Measurements from ENCODE around the gene DAW1. TPM values are rescaled to one million over a fixed set of nuclear protein-coding genes. Genes with fewer than 3 reads are reported as not detected.

Gene DAW1
- total RNA-seq, 1 donor from 2014 or later = not detected

GRCh38 chr2:227846831-227847230 lies 24.6 kb upstream of the DAW1 start:
- no peak for TF ChIP-seq CTCF (IDR thresholded peaks at IDR 0.05; ENCODE audit: insufficient read depth, low read length, poor library complexity, severe bottlenecking)
- no peaks in the 10 kb centered on the region for H3K36me3 ChIP-seq (ENCODE audit: control insufficient read depth, insufficient read depth, low read length)
- H3K4me3 ChIP-seq (ENCODE audit: low read depth, low read length) = no peak overlapping the region
- DNase-seq (ENCODE audit: low read depth) = no peak
- no peaks in the 10 kb centered on the region for H3K27me3 ChIP-seq (ENCODE audit: control insufficient read depth, insufficient read depth, low read length)

- DNase-seq (ENCODE audit: low read depth) = no peak
- no peak for TF ChIP-seq CTCF (IDR thresholded peaks at IDR 0.05; ENCODE audit: insufficient read depth, low read length, poor library complexity, severe bottlenecking)
- Histone ChIP-seq H3K36me3 (ENCODE audit: control insufficient read depth, insufficient read depth, low read length) (no peaks in the 10 kb centered on the region), H3K27me3 (ENCODE audit: control insufficient read depth, insufficient read depth, low read length) (no peaks in the 10 kb centered on the region), H3K4me3 (ENCODE audit: low read depth, low read length) (no peak overlapping the region)
Measured at GRCh38 chr2:227848146-227848545, 23.3 kb upstream of the DAW1 start.

- H3K27me3 ChIP-seq (ENCODE audit: control insufficient read depth, insufficient read depth, low read length) = no peaks in the 10 kb centered on the region
- TF ChIP-seq CTCF (IDR thresholded peaks at IDR 0.05; ENCODE audit: insufficient read depth, low read length, poor library complexity, severe bottlenecking) = no peak
- DNase-seq (ENCODE audit: low read depth) = no peak
- H3K36me3 ChIP-seq (ENCODE audit: control insufficient read depth, insufficient read depth, low read length) = no peaks in the 10 kb centered on the region
- no peak overlapping the region for H3K4me3 ChIP-seq (ENCODE audit: low read depth, low read length)
Measured at GRCh38 chr2:227848586-227848985, 22.8 kb upstream of the DAW1 start.

GRCh38 chr2:227849906-227850305 lies 21.5 kb upstream of the DAW1 start:
- DNase-seq (ENCODE audit: low read depth) = no peak
- Histone ChIP-seq H3K36me3 (ENCODE audit: control insufficient read depth, insufficient read depth, low read length) (no peaks in the 10 kb centered on the region), H3K4me3 (ENCODE audit: low read depth, low read length) (no peak overlapping the region), H3K27me3 (ENCODE audit: control insufficient read depth, insufficient read depth, low read length) (no peaks in the 10 kb centered on the region)
- no peak for TF ChIP-seq CTCF (IDR thresholded peaks at IDR 0.05; ENCODE audit: insufficient read depth, low read length, poor library complexity, severe bottlenecking)

GRCh38 chr2:227853204-227853629 lies 18.2 kb upstream of the DAW1 start:
- peak; percentile 100 for DNase-seq (ENCODE audit: low read depth)
- TF ChIP-seq CTCF (IDR thresholded peaks at IDR 0.05; ENCODE audit: insufficient read depth, low read length, poor library complexity, severe bottlenecking) = no peak
- H3K4me3 ChIP-seq (ENCODE audit: low read depth, low read length) = no peak overlapping the region
- H3K27me3 ChIP-seq (ENCODE audit: control insufficient read depth, insufficient read depth, low read length) = no peaks in the 10 kb centered on the region
- H3K36me3 ChIP-seq (ENCODE audit: control insufficient read depth, insufficient read depth, low read length) = no peaks in the 10 kb centered on the region

- Histone ChIP-seq H3K27me3 (ENCODE audit: control insufficient read depth, insufficient read depth, low read length) (no peaks in the 10 kb centered on the region), H3K36me3 (ENCODE audit: control insufficient read depth, insufficient read depth, low read length) (no peaks in the 10 kb centered on the region), H3K4me3 (ENCODE audit: low read depth, low read length) (no peak overlapping the region)
- TF ChIP-seq CTCF (IDR thresholded peaks at IDR 0.05; ENCODE audit: insufficient read depth, low read length, poor library complexity, severe bottlenecking) = no peak
- DNase-seq (ENCODE audit: low read depth) = peak; percentile 81
Measured at GRCh38 chr2:227853765-227854271, 17.6 kb upstream of the DAW1 start.

All from kidney epithelial cell (primary cell).